Muscle layer of duodenum (tissue), 2 donors: ENCODE measurements around the gene SPNS3.

Source experiments
- H3K27ac ChIP-seq: one replicate; pipeline ENCODE4 v1.7.0; 2013; ENCODE audit warnings: mild to moderate bottlenecking, low read length
- H3K27me3 ChIP-seq: one replicate; pipeline ENCODE4 v1.7.0; 2013; ENCODE audit warnings: low read depth, mild to moderate bottlenecking, control low read depth, low read length
- H3K36me3 ChIP-seq, 2 donors: one replicate each; pipeline ENCODE4 v1.7.0; 2013; ENCODE audit warnings: low read length in 2 of 2, control low read depth in 1 of 2, mild to moderate bottlenecking in 1 of 2; ENCODE audit not compliant: insufficient read depth in 2 of 2, control insufficient read depth in 1 of 2
- H3K4me1 ChIP-seq, 2 donors: one replicate each; pipeline ENCODE4 v1.7.0; 2013; ENCODE audit warnings: low read length in 2 of 2, mild to moderate bottlenecking in 2 of 2, control low read depth in 1 of 2, moderate library complexity in 1 of 2; ENCODE audit not compliant: insufficient read depth in 2 of 2, control insufficient read depth in 1 of 2
- H3K4me3 ChIP-seq, 2 donors: one replicate each; pipeline ENCODE4 v1.7.0; 2013; ENCODE audit warnings: low read length in 2 of 2, low read depth in 1 of 2, mild to moderate bottlenecking in 1 of 2
- H3K9me3 ChIP-seq, 2 donors: one replicate each; pipeline ENCODE4 v1.7.0; 2013; ENCODE audit warnings: low read length in 2 of 2, control low read depth in 1 of 2, mild to moderate bottlenecking in 1 of 2; ENCODE audit not compliant: control insufficient read depth in 1 of 2
- donor health status: healthy.

SPNS3 gene

DNA sequence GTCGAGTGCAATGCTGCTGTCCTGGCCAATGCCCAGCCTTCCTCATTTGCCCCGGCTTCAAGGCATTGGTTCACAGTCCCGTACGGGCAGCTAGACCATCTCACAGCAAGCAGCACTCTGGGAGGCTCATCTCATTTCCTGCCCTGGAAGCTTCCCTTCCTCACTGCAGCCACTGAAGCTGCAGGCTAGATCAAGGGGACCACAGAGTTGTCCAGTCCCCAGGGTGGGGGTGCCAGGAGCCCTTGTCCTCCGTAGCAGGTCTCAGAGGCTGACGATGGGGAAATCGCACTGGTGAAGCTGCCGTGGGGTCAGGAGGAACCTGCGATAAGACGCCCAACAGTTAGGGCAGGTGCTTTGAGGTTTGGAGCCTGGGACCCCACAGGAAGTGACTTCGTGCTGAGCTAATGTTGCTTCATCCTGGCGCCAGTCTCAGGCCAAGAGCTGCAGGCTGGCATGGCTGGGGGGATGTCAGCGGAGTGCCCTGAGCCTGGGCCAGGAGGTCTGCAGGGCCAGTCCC is at the start of gene SPNS3:
Gene SPNS3, plus strand, starts transcription at position 426 of the 517 bp plus-strand sequence. Its CDS starts 28 bp downstream, at position 454.
- Histone ChIP-seq H3K4me3 (no peak within 1 kb of the TSS), H3K9me3 (no peaks in the 10 kb centered on the region), H3K27me3 (no peaks in the 10 kb centered on the region), H3K4me1 (peaks cover 0 to 3% of the 10 kb centered on the region in 2 donors), H3K27ac (no peak within 1 kb of the TSS), H3K36me3 (no peaks in the 10 kb centered on the region)

- no peak overlapping the region for H3K27ac ChIP-seq
These were observed 47.3 kb upstream of the SPNS3 start for GRCh38 chr17:4386406-4386805.

DNA sequence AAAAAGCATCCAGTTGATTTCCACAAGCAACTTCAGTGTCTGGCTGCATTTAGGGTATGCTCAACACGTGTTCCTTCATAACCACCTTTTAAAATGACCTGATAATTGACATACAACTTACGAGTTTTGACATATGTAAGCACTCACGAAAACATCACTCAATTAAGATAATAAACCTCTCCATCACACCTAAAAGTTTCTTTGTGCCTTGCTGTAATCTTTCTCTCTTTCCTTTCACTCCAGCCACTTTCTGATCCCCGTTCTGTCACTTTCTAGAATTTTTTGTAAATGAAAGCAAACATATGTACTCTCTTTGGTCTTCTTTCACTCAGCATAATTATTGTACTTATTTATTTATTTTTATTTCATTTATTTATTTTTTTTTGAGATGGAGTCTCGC is 46.6 kb upstream of the SPNS3 start:
- H3K36me3 ChIP-seq = no peaks in the 10 kb centered on the region
- no peak overlapping the region for H3K27ac ChIP-seq
- H3K27me3 ChIP-seq = no peaks in the 10 kb centered on the region
- no peak overlapping the region for H3K4me3 ChIP-seq
- H3K4me1 ChIP-seq = no peaks in the 10 kb centered on the region
- H3K9me3 ChIP-seq = no peaks in the 10 kb centered on the region

More at GRCh38 chr17:4386406-4386805, 47.3 kb upstream of the SPNS3 start:
- no peaks in the 10 kb centered on the region for H3K36me3 ChIP-seq
- H3K4me3 ChIP-seq = no peak overlapping the region
- no peaks in the 10 kb centered on the region for H3K9me3 ChIP-seq
- no peaks in the 10 kb centered on the region for H3K4me1 ChIP-seq
- H3K27me3 ChIP-seq = no peaks in the 10 kb centered on the region

DNA sequence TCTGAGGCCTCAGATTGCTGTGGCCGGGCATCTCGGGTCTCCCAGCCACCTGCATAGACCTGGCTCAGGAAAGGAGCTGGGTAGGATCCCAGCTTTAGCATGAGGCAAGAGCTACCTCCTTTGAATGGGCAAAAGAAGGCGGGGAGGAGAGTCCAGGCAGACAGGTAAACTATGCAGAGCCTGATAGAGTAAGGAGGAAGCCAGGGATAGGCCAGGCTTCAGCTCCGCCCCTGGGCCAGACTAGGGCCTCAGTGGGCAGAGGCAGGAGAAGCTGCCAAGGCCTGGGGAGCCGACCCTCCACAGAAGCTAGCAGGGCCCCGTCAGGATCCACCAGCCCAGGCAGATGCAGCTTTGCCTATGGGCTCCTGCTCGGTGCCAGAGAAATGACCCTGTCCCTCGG is 44.7 kb upstream of the SPNS3 start:
- no peak overlapping the region for H3K4me3 ChIP-seq
- no peaks in the 10 kb centered on the region for H3K4me1 ChIP-seq
- no peak overlapping the region for H3K27ac ChIP-seq
- no peaks in the 10 kb centered on the region for H3K36me3 ChIP-seq
- H3K27me3 ChIP-seq = no peaks in the 10 kb centered on the region
- H3K9me3 ChIP-seq = no peaks in the 10 kb centered on the region

DNA sequence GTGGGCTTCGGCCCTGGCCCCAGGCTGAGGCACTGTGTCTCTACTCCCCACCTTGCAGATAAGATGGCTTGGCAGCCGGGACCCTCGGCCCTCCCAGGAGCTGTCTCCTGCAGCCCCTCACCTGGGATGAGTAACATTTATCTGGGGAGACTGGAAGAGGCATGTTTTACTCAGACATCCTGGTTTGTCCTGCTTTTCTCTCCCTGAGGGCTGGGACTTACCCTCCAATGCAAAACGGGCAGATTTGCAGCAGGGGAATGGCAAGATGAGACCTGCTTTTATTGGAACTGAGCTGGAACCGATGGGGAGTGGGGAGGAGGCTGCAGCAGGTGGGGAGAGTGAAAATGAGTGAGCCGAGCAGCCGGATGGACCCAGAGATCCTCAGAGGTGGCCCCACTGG is 39.9 kb upstream of the SPNS3 start:
- Histone ChIP-seq H3K27me3 (no peaks in the 10 kb centered on the region), H3K4me1 (no peaks in the 10 kb centered on the region), H3K4me3 (no peak overlapping the region), H3K36me3 (no peaks in the 10 kb centered on the region), H3K9me3 (no peaks in the 10 kb centered on the region), H3K27ac (no peak overlapping the region)

DNA sequence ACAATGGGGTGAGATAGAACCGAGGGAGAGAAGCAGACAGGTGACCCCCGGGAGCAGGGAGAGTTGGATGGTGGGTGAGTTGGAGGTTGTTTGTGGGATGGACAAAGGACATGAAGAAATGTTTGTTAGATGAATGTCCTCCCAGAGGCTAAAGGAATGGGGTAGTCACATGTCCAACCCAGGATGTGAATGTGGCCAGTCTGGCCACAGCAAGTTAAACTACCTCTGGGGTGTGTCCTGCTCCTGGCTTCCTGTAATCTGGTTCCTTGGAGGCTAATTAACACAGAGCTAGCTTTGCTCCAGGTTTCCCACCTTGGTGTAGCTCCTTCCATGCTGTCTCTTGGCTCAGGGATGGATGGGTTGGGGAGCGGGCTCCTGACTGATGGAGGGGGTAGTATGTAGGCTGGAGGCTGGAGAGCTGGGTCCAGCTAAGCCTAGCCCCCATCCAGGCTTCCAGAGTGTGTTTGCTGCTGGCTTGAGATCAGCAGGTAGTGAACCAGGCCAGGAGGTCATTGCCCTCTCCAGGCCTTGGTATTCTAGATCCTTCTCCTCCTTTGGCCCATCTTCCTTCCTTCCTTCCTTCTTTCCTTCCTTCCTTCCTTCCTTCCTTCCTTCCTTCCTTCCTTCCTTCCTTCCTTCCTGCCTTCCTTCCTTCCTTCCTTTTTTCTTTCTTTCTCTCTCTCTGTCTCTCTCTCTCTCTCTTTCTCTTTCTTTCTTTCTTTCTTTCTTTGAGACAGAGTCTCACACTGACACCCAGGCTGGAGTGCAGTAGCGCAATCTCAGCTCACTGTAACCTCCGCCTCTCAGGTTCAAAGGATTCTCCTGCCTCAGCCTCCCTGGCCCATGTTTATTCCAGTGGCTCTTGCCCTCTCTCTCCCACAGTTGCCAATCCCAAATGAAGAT is 39.3 kb upstream of the SPNS3 start:
- H3K36me3 ChIP-seq = no peaks in the 10 kb centered on the region
- H3K4me3 ChIP-seq = no peak overlapping the region
- no peaks in the 10 kb centered on the region for H3K9me3 ChIP-seq
- H3K4me1 ChIP-seq = no peaks in the 10 kb centered on the region
- H3K27me3 ChIP-seq = no peaks in the 10 kb centered on the region
- H3K27ac ChIP-seq = no peak overlapping the region

GRCh38 chr17:4395111-4395478 is 38.6 kb upstream of the SPNS3 start:
- H3K4me3 ChIP-seq = no peak overlapping the region
- no peaks in the 10 kb centered on the region for H3K36me3 ChIP-seq
- no peak overlapping the region for H3K27ac ChIP-seq
- no peaks in the 10 kb centered on the region for H3K4me1 ChIP-seq
- no peaks in the 10 kb centered on the region for H3K9me3 ChIP-seq
- no peaks in the 10 kb centered on the region for H3K27me3 ChIP-seq

DNA sequence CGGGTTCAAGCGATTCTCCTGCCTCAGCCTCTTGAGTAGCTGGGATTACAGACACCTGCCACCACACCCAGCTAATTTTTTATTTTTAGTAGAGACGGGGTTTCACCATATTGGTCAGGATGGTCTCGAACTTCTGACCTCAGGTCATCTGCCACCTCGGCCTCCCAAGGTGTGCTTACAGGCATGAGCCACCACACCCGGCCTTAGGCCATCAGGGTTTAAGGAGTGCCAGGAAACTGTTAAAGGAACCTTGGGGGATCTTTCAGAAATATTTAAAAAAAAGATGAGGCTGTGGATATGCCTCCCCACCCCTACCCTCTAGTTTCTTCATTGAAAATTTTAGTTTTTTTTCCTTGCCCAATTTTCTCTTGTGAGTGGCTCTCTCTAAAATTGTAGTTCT is 35.9 kb upstream of the SPNS3 start:
- Histone ChIP-seq H3K27ac (no peak overlapping the region), H3K9me3 (no peaks in the 10 kb centered on the region), H3K4me3 (no peak overlapping the region), H3K36me3 (no peaks in the 10 kb centered on the region), H3K4me1 (no peaks in the 10 kb centered on the region), H3K27me3 (no peaks in the 10 kb centered on the region)

DNA sequence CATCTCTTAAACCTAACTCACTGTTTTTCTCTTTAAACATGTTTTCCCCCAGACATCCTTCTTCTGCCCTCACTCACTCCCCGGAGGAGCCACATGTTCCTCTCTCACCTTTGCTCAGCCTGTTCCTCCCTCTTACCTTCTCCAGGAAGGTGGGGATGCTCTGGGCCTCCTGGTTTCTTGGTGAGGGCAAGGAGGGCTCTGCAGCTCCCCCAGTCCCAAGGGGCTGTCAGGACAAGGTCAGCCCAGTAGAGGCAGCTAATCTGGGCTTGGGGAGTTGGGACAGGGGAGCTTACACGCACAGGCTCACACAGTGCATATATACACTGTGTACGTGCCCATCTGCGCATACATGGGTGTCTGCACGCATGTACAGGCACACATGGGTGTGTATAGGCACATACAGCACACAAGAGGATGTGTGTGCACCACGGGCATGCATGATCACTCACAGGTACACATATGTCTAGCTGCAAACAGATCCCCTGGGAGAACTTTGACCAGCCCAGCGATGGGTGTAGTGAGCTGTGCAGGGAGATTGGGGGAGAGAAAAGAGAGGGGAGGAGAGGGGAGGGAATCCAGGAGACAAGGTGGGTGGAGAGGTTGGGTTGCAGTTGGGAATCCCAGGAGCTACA is 28.6 kb upstream of the SPNS3 start:
- Histone ChIP-seq H3K27ac (no peak overlapping the region), H3K27me3 (no peaks in the 10 kb centered on the region), H3K9me3 (no peaks in the 10 kb centered on the region), H3K4me3 (no peak overlapping the region), H3K36me3 (no peaks in the 10 kb centered on the region), H3K4me1 (no peaks in the 10 kb centered on the region)

GRCh38 chr17:4405699-4406098 is 28.0 kb upstream of the SPNS3 start:
- H3K4me3 ChIP-seq = no peak overlapping the region
- no peaks in the 10 kb centered on the region for H3K4me1 ChIP-seq
- no peaks in the 10 kb centered on the region for H3K9me3 ChIP-seq
- no peaks in the 10 kb centered on the region for H3K27me3 ChIP-seq
- H3K27ac ChIP-seq = no peak overlapping the region
- H3K36me3 ChIP-seq = no peaks in the 10 kb centered on the region

DNA sequence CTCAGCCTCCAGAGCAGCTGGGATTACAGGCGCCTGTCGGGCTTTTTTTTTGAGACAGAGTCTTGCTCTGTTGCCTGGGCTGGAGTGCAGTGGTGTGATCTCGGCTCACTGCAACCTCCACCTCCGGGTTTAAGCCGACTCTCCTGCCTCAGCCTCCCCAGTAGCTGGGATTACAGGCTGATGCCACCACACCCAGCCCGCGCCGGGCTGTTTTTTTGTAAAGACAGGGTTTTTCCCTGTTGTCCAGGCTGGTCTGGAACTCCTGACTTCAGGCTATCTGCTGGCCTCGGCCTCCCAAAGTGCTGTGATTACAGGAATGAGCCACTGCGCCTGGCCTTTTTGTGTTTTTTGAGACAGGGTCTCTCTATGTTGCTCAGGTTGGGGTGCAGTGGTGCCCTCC is 27.4 kb upstream of the SPNS3 start:
- Histone ChIP-seq H3K27me3 (no peaks in the 10 kb centered on the region), H3K4me3 (no peak overlapping the region), H3K27ac (no peak overlapping the region), H3K36me3 (no peaks in the 10 kb centered on the region), H3K9me3 (no peaks in the 10 kb centered on the region), H3K4me1 (no peaks in the 10 kb centered on the region)
